NOMO-1 treated with dmso at 0.1 percent for 144 hours (cell line): ENCODE measurements around the gene ST13.
"Not testable (repeated sequence)": the region's sequence is repeated elsewhere in the genome, so short reads cannot be mapped to it uniquely, and the experiment has no call there.

Experiments
- DNase-seq: peaks from one replicate; lab custom pipeline; 2025; ENCODE audit not compliant: unreplicated experiment; lab: John Stamatoyannopoulos, UW

Gene ST13

GRCh38 chr22:40856513-40857308 lies at the start of gene ST13, which contains the start of gene XPNPEP3:
Gene ST13, minus strand, starts transcription at chr22:40856639. Its CDS starts 99 bp downstream, at chr22:40856540.
Gene XPNPEP3, plus strand, starts transcription at chr22:40857148. Its CDS starts 34 bp downstream, at chr22:40857182.
- DNase-seq, result peak; percentile 93

- DNase-seq, result no peak
Measured at GRCh38 chr22:40904101-40904500, 47.7 kb upstream of the ST13 start.

- no peak for DNase-seq
Measured at GRCh38 chr22:40898850-40899357, 42.5 kb upstream of the ST13 start.

GRCh38 chr22:40894417-40894816 lies 38.0 kb upstream of the ST13 start:
- no peak for DNase-seq

GRCh38 chr22:40890881-40891280 lies 34.4 kb upstream of the ST13 start:
- DNase-seq, result no peak

- no peak for DNase-seq
Measured at GRCh38 chr22:40889116-40889515, 32.7 kb upstream of the ST13 start.

- no peak for DNase-seq
Measured at GRCh38 chr22:40878922-40879321, 22.5 kb upstream of the ST13 start.

- no peak for DNase-seq
Measured at GRCh38 chr22:40877488-40877887, 21.0 kb upstream of the ST13 start.

- no peak for DNase-seq
Measured at GRCh38 chr22:40876907-40877306, 20.5 kb upstream of the ST13 start.

- DNase-seq, result no peak
Measured at GRCh38 chr22:40875111-40875510, 18.7 kb upstream of the ST13 start.

GRCh38 chr22:40874016-40874415 lies 17.6 kb upstream of the ST13 start:
- DNase-seq, result no peak

GRCh38 chr22:40868379-40868778 lies 11.9 kb upstream of the ST13 start:
- not testable (repeated sequence) for DNase-seq

GRCh38 chr22:40867109-40867508 lies 10.7 kb upstream of the ST13 start:
- DNase-seq, result no peak

- DNase-seq, result no peak
Measured at GRCh38 chr22:40862537-40862936, 6.1 kb upstream of the ST13 start.

GRCh38 chr22:40862013-40862412 lies 5.6 kb upstream of the ST13 start, which contains the start of gene DNAJB7:
Gene DNAJB7, minus strand, starts transcription at chr22:40862113. Its CDS starts 119 bp downstream, at chr22:40861994.
- no peak for DNase-seq

GRCh38 chr22:40857309-40857855 lies 943 bp upstream of the ST13 start:
- DNase-seq, result no peak

GRCh38 chr22:40855979-40856512 lies 393 bp downstream of the ST13 start:
- no peak for DNase-seq

GRCh38 chr22:40855071-40855978 lies 1.1 kb downstream of the ST13 start:
- DNase-seq, result no peak

GRCh38 chr22:40853961-40854360 lies 2.5 kb downstream of the ST13 start:
- DNase-seq, result no peak

GRCh38 chr22:40853333-40853732 lies 3.1 kb downstream of the ST13 start:
- DNase-seq, result no peak

GRCh38 chr22:40845816-40846215 lies 10.6 kb downstream of the ST13 start:
- DNase-seq, result not testable (repeated sequence)
